H4 (cell line): ENCODE data around the gene CBX6. TPM values are rescaled to one million over a fixed set of nuclear protein-coding genes. Genes with fewer than 3 reads are reported as not detected.
A peak's percentile ranks its signal among the peaks of the same experiment; 100 is the strongest.

Source experiments
- DNase-seq: peaks from one replicate; pipeline ENCODE4 v3.0.0-alpha.2; 2015; ENCODE audit warnings: low spot score
- total RNA-seq: library from RNA; depleted of rRNA; stranded (reverse); fragments of >200 nt; shearing (Covaris generic); gene quantifications from 2 replicates; pipeline ENCODE4 v1.2.3, GENCODE V29; 2014

The CBX6 gene
- total RNA-seq, 1 experiment from 2014 or later = 19.6 TPM

- no peak for DNase-seq
These were observed 31.9 kb downstream of the CBX6 start for GRCh38 chr22:38840129-38840528.

- no peak for DNase-seq
These were observed 32.3 kb downstream of the CBX6 start for GRCh38 chr22:38839686-38840085.

- no peak for DNase-seq
These were observed 34.5 kb downstream of the CBX6 start for GRCh38 chr22:38837414-38837928.

- DNase-seq = peak; percentile 70
These were observed 36.1 kb downstream of the CBX6 start for GRCh38 chr22:38835888-38836301.

GRCh38 chr22:38834991-38835390 is 37.0 kb downstream of the CBX6 start:
- no peak for DNase-seq

- no peak for DNase-seq
These were observed 37.6 kb downstream of the CBX6 start for GRCh38 chr22:38834215-38834953.

- DNase-seq = no peak
These were observed 39.0 kb downstream of the CBX6 start for GRCh38 chr22:38833061-38833460.

- DNase-seq = no peak
These were observed 39.7 kb downstream of the CBX6 start for GRCh38 chr22:38832005-38832978.

GRCh38 chr22:38831166-38831945 is 40.7 kb downstream of the CBX6 start:
- DNase-seq = peak; percentile 61

GRCh38 chr22:38830845-38831108 is 41.2 kb downstream of the CBX6 start:
- DNase-seq = no peak

- DNase-seq = no peak
These were observed 41.8 kb downstream of the CBX6 start for GRCh38 chr22:38830026-38830844.

GRCh38 chr22:38829485-38829884 is 42.5 kb downstream of the CBX6 start:
- DNase-seq = no peak

GRCh38 chr22:38828616-38829205 is 43.3 kb downstream of the CBX6 start:
- DNase-seq = no peak

- DNase-seq = no peak
These were observed 43.8 kb downstream of the CBX6 start for GRCh38 chr22:38828191-38828590.

- no peak for DNase-seq
These were observed 44.5 kb downstream of the CBX6 start for GRCh38 chr22:38827510-38827909.

GRCh38 chr22:38826801-38827200 is 45.2 kb downstream of the CBX6 start:
- DNase-seq = no peak

- DNase-seq = no peak
These were observed 45.6 kb downstream of the CBX6 start for GRCh38 chr22:38826386-38826785.

GRCh38 chr22:38824585-38824984 is 47.4 kb downstream of the CBX6 start:
- DNase-seq = peak; percentile 48

GRCh38 chr22:38823637-38824036 is 48.4 kb downstream of the CBX6 start:
- no peak for DNase-seq

- no peak for DNase-seq
These were observed 48.9 kb downstream of the CBX6 start for GRCh38 chr22:38823076-38823475.

- no peak for DNase-seq
These were observed 52.0 kb downstream of the CBX6 start for GRCh38 chr22:38820020-38820419.
